DMS153 (cell line): ENCODE results near the gene TIE1.

Experiments used
- DNase-seq: peaks from one replicate; lab custom pipeline; 2025; lab: John Stamatoyannopoulos, UW

Gene TIE1

DNA sequence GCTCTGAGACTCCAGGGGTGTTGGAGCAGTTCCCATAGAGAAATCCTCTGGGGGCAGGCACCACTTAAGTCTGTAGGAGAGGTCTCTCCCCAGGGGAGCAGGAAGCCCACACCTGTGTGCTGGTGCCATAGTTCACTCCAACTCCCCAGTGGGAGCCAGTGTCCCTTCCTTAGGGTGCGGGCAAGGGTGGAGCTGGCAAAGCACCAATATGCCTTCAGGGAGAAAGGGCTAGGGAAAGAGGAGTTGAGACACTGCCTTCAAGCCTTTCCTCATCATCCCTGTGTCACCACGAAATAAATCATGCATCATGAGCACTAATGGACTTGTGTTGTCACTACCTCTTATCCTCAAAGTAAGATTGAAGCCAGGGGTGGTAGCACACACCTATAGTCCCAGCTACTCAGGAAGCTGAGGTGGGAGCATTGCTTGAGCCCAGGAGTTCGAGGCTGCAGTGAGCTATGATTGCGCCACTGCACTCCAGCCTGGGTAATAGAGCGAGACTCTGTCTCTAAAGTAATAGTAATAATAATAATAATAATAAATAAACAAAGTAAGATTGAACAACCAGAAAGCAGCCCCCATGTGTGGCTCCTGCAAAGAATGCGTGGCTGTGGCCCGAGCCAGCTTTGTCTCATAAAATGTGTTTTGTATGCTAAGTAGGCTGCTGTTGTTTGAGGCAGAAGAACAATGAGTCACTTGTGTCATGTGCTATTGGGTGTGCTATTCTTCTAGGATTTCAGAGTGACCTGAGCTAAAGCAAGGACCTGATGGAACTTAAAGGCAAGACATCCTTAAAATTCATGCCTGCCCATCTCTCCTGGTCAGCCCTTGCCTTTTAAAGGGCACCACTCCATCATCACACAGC is 6.7 kb upstream of the TIE1 start:
- no peak for DNase-seq

DNA sequence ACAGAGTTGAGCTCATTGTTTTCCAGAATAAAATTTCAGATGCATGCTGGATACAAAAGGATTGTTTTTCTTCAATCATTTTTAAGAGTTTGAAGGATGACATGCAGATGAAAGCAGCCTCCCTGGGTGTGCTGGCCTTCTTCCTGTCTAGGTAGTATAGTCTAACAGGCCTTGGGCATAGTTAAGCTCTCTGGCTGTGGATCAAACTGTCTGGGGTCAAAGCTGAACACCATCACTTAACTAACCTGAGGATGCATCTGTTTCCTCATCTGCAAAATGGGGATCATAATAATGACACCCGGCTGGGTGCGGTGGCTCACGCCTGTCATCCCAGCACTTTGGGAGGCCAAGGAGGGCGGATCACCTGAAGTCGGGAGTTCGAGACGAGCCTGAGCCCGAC is 6.0 kb upstream of the TIE1 start:
- DNase-seq = no peak

DNA sequence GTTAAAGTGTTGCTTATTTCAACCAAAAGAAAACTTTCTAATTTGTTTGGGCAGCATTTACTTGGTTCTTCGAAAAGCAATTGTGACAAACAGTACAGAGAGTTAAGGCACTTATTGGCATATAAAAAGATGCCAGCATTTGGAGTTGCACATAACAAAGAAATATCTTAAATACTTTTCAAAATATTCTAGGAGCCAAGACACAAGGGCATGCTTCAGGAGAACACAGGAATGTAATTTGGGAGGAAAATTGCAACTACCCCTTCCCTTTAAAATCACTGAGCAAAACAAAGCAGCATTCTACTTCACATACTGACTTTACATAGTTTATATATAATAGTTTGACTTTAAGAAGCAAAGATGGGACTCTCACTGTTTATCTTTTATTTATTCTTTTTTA is 4.6 kb upstream of the TIE1 start:
- DNase-seq = no peak

DNA sequence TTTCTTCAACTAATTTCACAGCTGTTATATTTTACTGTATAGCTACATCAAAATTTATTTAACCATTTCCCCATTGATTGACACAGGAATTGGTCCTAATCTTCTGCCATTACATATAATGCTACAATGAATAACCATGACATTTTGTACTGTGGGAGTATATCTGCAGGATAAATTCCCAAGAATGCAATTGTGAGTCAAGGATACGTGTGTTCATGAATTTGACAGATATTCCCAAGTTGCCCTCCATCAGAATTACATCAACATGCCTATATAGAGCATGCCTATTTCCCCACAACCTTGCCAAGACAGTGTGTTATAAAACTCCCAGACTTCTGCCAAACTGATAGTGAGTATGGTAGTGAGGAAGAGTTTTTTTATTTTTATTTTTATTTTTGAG is 2.7 kb upstream of the TIE1 start:
- DNase-seq = no peak

DNA sequence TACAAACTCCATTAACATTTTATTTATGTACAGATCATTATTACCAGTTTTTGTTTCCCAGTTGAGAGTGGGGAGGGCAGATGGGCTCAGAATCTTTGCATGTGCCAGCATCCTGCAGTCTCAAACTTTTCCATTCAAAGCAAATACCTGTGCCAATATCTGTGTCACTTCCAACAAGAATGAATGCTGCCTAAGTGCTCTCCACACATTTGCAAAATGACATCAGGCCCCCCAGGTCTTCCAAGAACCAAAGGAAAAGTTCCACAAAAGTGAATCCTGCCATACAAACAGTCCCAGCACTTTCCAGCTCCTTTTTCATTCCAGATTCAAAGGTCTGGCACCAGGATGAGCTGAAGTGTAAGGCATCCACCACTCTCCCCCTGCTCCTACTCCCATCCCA is 1.7 kb upstream of the TIE1 start:
- DNase-seq = no peak

DNA sequence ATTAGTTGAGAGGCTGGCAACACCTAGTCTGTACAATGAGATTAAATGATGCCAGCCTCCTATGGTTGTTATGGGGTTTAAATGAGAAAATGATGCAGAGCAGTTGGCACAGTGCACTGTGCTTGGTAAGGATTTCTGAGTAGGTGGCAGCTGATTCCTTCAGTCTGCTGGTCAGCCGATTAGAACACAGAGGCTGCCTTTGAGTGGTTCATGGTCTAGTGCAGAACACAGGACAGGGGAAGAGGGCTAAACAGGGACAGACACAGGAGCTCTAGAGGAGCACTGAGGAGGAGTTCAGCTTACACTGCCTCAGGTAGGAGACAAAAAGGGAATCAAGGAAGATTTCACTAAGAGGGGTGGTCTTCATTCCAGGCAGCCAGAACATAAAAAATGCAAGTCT is 1.4 kb downstream of the TIE1 start:
- no peak for DNase-seq

DNA sequence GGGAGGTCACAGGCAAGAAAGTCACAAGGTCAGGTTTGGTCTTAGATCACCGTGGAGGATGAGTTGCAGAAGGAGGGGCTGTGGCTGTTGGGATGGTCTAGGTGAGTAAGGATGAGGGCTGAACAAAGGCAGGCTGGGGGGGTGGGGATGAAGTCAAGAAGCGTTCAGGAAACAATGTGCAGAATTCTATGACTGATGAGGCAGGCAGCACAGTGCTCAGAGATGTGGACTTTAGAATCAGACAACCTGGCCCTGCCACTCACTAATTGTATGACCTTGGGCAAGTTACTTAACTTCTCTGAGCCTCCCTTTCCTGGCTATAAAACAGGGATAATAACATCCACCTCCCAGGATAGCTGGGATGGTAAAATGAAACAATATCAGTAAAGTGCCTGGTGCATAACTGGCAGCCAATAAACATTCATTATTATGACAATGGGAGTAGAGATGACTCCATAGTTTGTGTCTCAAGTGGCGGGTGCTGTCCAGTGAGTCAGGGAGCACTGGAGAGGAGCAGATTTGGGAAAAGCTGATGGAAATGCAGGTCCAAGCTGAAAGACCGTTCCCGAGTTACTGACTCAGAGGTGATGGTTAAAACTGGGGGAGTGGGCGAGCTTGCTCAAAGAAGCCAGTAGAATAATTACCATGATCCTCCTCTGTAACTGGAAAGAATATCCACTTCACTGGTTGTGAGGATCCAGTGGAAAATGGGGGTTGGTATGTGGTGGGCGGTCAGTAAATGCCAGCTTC is 2.1 kb downstream of the TIE1 start:
- no peak for DNase-seq

DNA sequence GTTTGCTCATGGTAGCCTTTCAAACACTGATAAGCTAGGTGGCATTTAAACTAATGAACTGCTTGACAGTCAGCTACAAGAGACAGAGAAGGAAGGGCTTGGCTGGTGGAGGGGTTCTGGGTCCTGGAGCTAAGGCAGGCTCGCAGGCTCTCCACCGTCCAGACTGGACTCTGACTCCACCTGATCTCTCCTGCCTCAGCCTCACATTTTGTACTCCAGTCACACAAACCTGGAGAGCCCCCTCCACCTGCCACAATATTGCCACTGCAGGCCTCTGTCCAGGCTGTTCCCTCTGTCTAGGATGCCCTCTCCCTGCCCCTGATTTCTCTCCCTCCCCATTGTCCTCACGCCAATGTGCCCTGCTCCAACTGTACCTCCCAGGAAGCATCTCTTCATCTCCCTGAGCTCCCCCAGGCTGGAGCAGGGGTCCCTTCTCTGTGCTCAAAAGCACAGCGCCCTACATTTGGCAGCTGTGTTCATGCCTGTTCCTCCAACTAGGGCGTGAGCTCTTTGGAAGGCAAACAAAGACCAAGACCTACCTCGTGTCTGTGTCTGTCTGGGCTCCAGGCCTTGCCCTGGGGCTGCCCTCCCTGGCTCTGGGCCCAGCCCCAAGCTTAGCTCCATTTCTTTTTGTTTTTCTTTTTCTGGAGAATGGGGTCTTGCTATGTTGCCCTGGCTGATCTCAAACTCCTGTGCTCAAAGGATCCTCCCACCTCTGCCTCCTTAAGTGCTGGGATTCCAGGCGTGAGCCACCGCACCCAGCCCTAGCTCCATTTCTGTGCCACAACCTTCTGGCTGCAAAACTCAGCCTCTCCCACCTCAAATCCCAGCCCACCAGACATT is 2.9 kb downstream of the TIE1 start:
- DNase-seq = no peak

DNA sequence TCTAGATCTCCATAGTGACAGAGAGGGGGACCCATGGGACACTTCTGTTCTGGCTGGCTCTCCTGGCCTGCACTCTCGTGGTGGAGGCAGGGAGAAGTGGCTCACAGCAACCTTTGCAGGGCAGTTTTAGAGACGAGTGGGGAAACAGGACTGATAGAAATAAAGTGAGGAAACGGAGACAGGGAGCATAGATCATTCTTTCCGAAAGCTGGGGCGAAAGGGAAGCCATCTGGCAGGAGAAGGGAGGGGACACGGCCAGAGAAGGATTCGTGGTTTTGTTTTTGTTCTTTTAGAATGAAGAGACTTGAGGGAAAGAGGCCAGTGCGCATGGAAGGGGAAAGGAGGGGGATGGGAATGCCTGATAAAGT is 3.5 kb downstream of the TIE1 start:
- no peak for DNase-seq

DNA sequence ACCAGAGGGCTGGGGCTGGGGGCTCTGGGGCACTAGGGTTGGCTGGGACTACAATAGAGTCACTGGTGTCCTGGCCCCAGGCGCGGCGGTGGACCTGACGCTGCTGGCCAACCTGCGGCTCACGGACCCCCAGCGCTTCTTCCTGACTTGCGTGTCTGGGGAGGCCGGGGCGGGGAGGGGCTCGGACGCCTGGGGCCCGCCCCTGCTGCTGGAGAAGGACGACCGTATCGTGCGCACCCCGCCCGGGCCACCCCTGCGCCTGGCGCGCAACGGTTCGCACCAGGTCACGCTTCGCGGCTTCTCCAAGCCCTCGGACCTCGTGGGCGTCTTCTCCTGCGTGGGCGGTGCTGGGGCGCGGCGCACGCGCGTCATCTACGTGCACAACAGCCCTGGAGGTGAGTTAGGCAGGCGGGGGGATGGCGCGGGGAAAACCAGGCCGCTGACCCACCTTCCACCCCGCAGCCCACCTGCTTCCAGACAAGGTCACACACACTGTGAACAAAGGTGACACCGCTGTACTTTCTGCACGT is 4.1 kb downstream of the TIE1 start:
- no peak for DNase-seq

DNA sequence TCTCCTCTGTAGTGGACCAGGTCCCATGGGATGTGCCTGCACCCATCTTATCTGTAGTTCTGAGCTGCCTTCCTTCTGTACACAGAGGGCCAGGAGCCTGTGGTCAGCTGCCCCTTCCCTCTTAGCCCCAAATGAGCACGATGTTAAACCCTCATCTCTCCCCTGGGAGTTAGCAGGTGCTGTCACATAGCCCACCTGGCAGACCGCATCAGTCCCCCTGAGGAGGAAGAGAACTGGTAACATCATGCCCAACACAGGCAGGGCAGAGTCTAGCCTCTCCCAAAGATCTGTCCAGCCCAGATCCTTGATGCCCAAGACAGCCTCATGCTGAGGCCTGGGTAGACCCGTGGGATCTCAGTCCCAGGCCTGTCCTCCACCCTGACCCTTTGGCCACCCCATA is 4.7 kb downstream of the TIE1 start:
- DNase-seq = no peak

DNA sequence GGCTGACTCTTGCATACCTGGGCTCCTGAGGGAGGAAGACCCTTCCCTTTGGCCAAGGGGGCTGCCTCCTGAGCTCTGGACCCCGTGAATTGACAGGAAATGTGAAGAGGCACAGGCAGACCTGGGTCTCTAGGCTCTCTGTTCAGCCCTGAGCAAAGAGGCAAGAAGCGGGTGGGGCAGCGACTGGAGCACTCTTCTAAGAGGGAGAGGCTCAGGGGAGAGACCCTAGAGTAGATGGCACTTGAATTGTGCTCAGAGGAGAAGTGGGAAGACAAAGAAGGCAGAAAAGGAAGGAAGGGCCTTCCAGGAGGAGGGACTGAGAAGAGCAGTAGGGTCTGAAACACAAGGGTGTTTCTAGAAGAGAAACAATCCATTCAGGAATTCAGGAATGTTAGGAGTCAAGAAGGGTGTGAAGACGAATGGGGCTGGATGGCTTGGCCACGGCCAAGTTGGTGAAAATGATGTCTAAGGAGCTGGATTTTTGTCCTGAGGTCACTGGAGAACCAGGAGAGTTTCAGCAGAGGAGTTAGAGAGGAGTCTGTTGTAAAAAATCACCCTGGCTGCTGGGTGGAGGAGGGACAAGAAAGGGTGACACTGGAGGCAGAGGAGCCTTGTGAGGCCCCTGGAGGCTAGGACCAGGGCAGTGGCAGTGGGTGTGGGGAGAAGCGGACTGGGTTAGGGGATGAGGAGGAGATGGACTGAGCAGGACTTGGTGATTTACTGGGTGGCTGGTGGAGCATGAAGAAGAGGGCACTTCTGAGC is 5.3 kb downstream of the TIE1 start:
- DNase-seq = no peak

DNA sequence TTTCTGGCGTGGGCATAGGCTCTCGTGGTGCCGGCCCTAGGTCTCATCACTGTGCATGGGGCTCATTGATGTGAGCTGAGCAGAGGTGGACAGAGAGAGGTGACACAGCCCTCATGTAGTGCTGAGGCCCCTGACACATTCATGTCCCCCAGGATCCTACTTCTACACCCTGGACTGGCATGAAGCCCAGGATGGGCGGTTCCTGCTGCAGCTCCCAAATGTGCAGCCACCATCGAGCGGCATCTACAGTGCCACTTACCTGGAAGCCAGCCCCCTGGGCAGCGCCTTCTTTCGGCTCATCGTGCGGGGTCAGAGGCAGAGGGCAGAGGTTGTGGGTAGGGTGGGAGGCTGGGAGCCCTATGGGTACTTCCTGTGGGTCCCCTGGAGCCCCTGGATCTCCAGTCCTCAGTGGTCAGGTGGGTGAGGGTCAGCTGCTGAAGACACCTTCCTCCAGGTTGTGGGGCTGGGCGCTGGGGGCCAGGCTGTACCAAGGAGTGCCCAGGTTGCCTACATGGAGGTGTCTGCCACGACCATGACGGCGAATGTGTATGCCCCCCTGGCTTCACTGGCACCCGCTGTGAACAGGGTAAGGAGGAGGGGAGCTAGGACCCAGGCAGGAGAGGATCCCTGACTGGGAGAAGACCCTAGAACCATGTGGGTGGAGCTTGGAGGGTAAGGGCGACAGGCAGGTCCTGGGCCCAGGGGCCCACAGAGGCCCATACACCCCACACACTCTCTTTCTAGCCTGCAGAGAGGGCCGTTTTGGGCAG is 6.1 kb downstream of the TIE1 start:
- DNase-seq = peak; percentile 21

DNA sequence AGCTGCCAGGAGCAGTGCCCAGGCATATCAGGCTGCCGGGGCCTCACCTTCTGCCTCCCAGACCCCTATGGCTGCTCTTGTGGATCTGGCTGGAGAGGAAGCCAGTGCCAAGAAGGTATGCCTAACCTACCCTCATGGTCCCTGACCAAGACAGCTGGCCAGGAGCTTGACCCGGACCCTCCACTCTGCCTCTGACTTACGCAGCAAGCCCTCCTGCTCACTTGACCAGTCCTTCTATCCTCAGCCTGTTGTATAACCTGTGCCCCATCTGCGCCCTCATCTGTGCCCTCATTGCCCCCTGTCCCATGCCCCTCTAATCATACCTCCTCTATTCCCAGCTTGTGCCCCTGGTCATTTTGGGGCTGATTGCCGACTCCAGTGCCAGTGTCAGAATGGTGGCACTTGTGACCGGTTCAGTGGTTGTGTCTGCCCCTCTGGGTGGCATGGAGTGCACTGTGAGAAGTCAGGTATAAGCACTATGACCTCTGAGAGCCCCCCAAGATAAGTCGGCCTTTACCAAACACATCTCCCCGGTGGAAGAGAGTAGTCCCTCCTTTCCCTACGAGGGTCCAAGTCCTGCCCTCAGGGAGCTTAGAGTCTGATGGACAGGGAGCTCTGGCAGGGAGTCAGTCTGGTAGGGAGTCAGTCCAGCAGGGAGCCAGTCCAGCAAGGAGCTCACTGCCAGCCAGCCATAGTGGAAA is 6.8 kb downstream of the TIE1 start:
- no peak for DNase-seq

DNA sequence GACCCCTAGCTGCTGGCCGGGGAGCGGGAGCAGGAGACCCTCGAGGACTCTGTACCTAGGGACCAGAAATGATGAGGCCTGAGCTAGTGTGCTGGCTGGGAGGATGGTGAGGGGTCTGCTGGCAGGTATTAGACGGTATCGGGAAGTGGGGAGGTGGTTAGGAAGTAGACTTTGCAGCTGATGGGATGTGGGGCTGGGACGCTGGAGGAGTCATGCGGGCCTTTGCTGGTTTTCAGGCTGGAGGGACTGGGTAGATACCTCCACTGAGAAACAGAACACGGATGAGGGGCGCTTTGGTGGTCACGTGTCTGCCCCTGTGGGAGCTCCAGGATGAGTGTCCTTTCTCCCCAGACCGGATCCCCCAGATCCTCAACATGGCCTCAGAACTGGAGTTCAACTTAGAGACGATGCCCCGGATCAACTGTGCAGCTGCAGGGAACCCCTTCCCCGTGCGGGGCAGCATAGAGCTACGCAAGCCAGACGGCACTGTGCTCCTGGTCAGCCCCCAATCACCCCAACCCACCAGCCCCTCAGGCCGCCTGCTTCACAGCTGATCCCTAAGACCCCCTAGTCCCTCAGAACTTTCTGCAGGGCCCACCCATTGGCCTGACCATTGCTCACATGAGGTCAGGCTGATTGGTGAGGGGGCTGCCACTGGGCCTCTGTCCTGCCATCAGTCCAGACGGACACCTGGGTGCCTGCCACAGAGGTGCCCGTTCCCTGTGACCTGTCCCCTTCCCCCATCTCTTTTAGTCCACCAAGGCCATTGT is 8.0 kb downstream of the TIE1 start:
- DNase-seq = no peak

DNA sequence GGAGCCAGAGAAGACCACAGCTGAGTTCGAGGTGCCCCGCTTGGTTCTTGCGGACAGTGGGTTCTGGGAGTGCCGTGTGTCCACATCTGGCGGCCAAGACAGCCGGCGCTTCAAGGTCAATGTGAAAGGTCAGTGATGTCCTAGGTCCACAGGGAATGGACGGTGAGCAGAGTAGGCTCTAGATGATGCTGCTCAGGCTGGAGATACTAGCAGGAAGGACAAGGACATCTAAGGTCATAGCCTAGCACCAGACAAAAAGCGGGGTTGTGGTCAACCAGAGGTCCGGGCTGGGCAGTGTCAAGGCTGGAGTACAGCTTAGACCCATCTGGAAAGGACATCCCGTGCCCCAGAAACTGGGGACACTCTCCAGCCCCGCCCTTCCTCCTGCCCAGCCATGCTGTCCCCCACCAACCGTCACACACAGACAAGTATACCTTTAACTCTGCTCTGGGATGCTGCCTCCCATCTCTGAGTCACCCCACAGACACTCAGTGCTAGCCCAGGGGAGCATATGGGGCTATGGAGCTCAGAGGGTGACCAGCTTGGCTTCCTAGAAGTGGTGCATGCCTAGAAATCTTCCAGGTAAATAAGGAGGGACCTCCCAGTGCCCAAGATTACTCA is 8.7 kb downstream of the TIE1 start:
- DNase-seq = no peak

DNA sequence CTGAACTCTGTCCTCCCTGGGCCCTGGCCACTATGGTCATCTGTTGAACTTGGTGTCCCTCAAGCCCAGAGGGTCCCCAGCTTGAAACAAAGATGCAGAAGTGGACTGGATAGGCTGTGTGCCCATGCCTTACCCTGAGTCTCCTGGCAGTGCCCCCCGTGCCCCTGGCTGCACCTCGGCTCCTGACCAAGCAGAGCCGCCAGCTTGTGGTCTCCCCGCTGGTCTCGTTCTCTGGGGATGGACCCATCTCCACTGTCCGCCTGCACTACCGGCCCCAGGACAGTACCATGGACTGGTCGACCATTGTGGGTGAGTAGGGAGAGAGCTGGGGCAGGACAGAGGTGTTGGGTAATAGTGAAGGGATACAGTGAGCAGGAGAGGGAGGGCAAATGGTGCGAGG is 10.7 kb downstream of the TIE1 start:
- DNase-seq = no peak

DNA sequence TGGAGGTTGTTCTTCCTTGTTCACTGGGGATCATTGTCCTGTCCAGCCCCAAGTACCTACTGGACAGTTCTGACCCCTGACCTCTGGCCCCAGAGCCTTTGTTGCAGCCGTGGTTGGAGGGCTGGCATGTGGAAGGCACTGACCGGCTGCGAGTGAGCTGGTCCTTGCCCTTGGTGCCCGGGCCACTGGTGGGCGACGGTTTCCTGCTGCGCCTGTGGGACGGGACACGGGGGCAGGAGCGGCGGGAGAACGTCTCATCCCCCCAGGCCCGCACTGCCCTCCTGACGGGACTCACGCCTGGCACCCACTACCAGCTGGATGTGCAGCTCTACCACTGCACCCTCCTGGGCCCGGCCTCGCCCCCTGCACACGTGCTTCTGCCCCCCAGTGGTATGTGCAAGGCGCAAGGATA is 11.4 kb downstream of the TIE1 start:
- no peak for DNase-seq
